ENCODE data around the gene SLC6A18.
"Not testable (repeated sequence)": the region's sequence is repeated elsewhere in the genome, so short reads cannot be mapped to it uniquely, and the experiment has no call there.

SLC6A18 gene

DNA sequence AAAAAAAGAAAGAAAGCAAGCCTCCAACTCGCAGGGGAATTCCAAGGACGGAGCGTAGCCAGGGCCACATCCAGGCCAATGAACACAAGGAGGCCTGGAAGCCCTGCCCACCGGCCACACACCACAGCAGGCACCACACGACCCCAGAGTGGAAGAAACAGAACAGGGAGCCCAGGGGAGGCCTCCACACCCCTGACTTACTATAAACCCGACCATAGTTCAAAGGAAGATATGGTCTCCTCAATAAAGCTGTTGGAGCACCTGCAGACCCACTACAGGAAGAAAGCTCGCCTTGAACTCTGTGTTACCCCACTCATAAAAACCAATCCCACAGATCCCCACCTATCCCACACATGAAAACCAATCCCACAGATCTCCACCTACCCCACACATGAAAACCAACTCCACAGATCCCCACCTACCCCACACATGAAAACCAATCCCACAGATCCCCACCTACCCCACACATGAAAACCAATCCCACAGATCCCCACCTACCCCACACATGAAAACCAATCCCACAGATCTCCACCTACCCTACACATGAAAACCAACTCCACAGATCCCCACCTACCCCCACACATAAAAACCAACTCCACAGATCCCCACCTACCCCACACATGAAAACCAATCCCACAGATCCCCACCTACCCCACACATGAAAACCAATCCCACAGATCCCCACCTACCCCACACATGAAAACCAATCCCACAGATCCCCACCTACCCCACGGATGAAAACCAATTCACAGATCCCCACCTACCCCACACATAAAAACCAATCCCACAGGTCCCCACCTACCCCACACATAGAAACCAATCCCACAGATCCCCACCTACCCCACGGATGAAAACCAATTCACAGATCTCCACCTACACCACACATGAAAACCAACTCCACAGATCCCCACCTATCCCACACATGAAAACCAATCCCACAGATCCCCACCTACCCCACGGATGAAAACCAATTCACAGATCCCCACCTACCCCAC lies 50.5 kb downstream of the SLC6A18 start:
- DNase-seq (ENCODE audit: low spot score), result not testable (repeated sequence)

DNA sequence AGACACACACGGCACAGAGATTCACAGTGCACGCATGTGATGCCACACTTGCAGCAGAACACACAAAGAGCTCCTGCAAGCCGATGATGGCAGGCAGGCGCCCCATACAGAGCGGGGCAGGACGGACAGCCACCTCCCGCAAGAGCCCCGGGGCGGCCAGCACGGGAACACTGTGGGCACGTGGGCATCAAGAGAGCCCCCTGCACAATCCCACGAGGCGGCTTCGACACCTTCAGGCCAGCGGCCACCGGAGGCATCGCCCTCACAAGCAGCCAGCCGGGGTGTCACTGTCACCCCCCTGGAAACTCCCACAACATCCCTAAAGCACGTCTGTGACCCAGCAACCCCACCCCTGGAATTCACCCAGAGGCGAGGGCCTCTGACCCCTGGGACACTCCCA lies 51.7 kb downstream of the SLC6A18 start:
- no peak for DNase-seq (ENCODE audit: low spot score)

DNA sequence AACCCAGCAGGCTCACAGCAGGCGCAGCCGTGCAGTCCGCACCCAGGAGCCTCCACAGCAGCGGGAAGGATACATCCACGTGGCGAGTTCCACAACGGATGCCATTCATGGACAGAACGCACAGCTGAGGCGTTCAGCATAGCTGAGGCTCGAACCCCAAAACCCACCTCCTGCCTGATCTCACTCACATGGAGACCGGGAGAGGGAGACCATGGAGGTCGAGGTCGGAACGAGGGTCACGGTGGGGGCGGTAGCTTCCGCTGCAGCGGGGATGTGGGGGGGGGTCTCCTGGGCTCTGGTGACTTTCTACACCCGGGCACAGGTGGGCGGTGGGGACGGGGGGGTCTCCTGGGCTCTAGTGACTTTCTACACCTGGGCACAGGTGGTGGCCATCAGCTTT lies 52.1 kb downstream of the SLC6A18 start:
- DNase-seq (ENCODE audit: low spot score), result no peak

DNA sequence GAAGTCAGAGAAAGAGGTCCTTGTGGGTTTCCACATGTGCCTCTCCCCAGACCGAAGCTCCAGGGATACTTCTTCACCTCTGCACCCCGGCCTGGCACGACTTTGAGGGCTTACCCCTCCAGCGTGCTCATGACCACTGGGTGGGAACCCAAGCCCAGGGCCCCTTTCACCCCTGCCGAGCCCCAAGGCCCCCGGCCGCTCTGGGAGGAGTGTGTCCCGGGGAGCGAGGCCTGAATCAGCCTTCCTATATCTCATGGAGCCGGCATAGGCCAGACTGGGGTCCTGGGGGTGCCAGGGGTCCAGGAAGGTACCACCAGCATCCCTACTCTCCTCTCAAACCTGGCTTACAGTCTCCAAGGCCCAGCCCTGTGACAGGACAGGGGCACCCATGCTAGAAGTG lies 52.6 kb downstream of the SLC6A18 start:
- DNase-seq (ENCODE audit: low spot score), result no peak

DNA sequence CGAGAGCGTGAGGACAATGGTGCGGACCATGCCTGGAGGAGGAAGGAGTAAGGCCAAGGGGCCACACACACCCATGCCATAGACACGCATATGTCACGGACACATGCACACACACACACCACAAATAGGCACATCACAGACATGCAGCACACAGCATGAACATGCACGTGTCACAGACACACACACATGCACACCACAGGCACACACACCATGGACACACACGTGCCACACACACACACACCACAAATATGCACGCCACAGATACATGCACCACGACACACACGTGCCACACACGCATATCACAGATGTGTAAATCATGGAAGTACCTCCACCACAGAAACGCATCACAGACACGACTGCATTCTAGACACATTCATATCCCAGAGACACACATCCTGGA lies 53.0 kb downstream of the SLC6A18 start:
- no peak for DNase-seq (ENCODE audit: low spot score)

DNA sequence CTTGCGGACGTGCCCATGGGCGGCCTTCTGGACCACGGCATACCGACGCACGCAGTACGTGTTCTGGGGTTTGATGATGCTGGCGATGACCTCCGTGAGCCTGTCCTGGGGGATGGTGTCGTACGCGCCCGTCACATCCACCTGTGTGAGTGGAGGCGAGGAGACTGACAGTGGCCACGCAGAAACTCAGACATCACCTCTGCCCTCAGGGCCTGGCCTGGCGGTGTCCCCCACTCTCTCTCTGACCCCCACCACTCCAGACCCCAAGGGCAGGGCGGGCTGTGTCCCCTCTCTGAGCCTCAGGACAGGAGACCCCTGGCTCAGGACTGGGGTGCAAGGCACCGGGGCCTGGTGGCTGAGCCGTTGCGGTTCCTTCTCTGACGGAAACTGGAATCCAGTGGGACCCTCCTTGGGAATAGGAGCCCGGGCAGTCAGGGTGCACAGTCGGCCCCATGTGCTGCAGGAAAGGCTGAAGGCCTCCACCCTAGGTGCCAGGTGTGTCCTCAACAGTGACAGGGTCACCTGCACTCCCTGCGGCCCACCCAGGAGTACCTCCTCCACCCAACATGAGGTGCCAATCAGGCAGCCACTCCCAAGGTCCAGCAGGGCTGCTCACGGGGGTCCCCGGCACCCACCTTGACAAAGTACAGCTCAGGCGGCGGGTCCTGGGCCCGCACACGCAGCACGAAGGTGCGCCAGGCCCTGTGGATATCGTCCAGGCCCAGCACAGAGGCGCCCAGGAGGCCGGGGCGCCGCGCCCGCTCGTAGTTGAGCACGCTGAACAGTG lies 53.7 kb downstream of the SLC6A18 start:
- no peak for DNase-seq (ENCODE audit: low spot score)

DNA sequence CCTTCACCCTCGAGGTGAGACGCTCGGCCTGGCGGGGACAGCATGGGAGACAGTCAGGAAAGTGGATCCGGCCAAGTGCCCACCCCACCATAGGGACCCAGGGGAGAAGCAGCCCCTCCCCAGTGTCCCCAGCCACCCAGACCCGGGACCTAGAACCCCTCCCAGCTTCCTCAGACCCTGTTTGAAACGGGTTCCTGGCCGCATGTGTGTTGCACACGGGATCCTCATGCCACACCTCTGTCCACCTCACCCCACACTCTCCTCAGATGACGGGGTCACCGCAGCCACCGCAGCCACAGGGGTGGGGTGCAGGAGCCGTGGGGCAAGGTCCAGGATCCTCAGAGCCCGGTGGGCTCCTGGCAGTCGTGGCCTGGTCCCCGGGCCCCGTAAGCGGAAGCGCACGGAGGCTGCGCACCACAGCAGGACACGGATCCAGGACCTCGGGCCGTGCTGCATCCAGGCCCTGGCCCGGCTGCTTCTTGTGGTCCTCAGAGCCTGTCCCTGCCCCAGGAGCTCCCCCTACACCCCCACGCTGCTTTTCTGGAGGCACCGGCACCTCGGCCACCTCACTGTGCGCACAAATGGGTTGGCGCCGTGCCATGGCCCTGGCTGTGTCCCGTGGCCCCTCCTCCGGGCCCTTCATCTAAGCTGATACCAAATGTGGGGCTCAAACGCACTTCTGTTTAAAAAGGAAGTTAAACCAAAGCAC lies 54.4 kb downstream of the SLC6A18 start:
- no peak for DNase-seq (ENCODE audit: low spot score)

DNA sequence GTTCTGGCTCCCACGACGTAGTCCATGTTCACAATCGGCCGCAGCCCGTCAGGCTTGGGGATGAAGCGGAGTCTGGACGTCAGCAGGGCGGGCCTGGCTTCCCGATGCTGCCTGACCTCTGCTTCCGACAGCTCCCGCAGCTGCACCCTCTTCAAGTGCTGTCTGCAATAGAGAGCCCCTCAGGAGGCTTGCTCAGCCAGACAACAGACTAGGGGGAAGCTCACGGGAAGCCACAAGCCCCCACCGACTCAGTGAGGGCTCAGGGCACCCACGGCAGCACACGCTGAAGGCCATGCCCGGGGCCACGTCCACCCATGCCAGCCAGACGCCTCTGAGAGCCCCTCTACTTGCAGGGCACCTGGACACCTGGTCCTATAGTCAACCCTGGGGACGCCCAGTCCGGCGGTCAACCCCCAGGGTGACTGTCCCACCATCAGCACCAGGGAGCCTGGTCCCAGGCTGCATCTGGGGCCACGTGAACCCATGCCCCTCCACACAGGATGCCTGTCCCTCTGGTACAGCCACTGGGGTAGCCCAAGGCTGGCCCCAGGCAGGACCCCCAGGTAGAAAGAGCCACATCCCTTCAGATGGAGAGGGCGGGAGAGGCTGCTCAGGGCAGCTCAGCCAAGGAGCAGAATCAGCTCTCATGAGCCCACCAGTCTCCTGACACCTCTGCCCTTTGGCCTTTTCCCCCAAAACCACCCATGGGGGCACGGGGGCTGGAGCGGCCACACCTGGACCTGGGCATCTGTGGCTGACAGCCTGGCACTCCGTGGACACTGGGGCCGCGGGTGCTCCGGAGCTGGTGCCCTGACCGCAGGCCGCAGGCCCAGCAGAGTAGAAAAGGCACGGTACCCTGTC lies 55.2 kb downstream of the SLC6A18 start:
- DNase-seq (ENCODE audit: low spot score), result no peak

DNA sequence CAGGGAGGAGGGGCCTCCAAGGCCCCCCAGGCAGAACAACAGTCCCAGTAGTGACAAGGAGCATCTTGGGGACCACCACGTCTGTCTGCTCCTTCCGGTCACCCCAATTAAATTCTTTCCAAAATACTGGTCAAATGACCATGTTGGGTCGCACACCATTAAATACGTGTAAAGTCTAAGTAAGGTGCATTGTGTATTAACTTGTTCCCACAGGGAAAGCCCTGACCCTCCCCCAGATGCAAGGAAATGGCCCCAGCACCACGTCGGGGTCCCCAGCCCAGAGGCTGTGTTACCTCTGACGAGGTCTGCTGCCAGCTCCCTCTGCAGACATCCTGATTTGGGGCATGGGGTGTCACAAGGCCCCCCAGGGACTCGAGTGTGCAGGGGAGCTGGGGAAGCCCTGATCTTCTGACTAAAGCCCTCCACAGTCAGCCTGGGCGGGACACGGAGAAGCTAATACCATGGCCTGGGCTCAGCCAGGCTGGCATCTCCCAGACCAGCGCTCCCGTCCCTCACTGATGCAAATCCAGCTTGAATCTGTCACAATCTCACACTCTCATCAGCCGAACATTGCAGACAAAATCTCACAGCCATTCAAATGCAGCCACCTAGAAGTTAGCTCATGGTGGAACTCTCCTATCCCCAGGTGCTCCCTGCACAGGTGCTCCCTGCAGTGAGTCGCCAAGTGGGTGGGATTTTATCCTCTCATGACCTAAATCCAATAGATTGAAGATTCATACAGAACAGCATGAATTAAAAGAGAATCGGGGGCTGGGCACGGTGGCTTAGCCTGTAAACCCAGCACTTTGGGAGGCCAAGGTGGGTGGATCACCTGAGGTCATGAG lies 56.1 kb downstream of the SLC6A18 start:
- no peak for DNase-seq (ENCODE audit: low spot score)

DNA sequence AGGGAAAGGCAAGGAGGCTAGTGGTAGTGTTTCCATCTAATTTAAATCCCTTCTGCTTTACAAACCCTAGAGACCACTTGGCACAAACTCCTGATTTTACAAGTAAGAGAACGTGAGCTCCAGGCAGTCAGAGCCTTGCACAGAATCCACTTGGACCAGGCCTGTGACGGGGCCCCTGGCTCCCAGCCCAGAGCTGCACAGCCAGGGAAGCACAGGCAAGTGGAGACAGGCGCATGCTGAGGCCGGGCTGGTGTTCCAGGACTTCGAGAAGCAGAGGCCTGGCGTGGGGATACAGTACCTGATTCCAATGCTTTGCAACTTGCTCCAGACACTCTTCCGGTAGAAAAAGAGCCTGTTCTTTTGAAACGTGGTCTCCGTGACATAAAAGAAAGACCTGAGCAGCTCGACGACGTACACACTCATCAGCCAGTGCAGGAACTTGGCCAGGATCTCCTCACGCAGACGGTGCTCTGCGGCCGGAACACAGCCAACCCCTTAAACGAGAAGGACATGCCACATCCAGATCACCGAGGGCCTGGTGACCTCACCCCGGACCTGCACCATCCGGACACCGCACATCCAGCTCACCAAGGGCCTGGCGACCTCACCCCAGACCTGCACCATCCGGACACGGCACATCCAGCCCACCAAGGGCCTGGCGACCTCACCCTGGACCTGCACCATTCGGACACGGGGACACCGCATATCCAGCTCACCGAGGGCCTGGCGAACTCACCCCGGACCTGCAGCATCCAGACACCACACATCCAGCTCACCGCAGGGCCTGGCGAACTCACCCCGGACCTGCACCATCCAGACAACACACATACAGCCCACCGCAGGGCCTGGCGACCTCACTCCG lies 57.2 kb downstream of the SLC6A18 start:
- DNase-seq (ENCODE audit: low spot score), result no peak

DNA sequence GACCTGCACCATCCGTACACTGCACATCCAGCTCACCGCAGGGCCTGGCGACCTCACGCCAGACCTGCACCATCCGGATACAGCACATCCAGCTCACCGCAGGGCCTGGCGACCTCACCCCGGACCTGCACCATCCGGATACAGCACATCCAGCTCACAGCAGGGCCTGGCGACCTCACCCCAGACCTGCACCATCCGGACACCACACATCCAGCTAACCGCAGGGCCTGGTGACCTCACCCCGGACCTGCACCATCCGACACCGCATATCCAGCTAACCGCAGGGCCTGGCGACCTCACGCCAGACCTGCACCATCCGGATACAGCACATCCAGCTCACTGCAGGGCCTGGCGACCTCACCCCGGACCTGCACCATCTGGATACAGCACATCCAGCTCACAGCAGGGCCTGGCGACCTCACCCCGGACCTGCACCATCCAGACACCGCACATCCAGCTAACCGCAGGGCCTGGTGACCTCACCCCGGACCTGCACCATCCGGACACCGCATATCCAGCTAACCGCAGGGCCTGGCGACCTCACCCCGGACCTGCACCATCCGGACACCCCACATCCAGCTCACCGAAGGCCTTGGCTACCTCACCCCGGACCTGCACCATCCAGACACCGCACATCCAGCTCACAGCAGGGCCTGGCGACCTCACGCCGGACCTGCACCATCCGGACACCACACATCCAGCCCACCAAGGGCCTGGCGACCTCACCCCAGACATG lies 58.0 kb downstream of the SLC6A18 start:
- DNase-seq (ENCODE audit: low spot score), result not testable (repeated sequence)

DNA sequence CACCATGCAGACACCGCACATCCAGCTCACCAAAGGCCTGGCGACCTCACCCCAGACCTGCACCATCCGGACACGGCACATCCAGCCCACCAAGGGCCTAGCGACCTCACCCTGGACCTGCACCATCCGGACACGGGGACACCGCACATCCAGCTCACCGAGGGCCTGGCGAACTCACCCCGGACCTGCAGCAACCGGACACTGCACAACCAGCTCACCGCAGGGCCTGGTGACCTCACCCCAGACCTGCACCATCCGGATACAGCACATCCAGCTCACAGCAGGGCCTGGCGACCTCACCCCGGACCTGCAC lies 58.5 kb downstream of the SLC6A18 start:
- not testable (repeated sequence) for DNase-seq (ENCODE audit: low spot score)

DNA sequence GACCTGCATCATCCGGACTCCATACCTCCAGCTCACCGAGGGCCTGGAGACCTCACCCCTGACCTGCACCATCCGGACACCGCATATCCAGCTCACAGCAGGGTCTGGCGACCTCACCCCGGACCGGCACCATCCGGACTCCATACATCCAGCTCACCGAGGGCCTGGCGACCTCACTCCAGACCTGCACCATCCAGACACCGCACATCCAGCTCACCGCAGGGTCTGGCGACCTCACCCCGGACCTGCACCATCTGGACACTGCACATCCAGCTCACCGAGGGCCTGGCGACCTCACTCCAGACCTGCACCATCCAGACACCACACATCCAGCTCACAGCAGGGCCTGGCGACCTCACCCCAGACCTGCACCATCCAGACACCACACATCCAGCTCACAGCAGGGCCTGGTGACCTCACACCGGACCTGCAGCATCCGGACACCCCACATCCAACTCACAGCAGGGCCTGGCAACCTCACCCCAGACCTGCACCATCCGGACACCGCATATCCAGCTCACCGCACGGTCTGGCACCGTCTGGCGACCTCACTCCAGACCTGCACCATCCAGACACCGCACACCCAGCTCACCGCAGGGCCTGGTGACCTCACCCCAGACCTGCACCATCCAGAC lies 59.3 kb downstream of the SLC6A18 start:
- DNase-seq (ENCODE audit: low spot score), result not testable (repeated sequence)

DNA sequence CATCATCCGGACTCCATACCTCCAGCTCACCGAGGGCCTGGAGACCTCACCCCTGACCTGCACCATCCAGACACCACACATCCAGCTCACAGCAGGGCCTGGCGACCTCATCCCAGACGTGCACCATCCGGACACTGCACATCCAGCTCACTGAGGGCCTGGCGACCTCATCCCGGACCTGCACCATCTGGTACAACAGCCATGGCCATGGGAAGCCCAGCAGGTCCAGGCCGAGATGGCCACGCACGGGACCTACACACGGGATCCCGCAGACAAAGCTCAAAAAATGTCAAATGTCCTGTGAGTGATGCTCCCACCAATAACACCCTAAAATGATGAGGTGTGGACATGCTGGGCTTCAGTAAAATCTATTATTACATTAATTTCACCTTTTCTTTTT lies 60.0 kb downstream of the SLC6A18 start:
- no peak for DNase-seq (ENCODE audit: low spot score)

DNA sequence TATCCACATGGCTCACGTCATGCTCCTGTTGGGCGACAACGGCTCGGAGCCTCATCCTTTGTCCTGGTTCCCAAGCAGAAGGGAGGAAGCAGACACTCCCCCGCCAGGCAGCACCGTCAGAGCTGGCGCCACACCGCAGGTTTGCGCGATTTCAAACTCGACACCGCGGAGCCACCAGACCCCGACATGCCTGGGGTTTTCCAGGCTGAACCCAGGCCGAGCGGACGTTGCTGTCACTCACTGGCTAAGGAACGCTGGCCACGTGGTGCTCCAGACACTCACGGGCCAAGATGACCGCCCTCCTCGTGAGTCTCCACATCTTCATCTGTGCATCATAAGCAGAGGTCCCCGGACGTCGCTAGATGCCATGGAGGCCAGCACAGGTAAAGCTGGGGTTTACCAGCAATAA lies 60.7 kb downstream of the SLC6A18 start:
- no peak for DNase-seq (ENCODE audit: low spot score)

DNA sequence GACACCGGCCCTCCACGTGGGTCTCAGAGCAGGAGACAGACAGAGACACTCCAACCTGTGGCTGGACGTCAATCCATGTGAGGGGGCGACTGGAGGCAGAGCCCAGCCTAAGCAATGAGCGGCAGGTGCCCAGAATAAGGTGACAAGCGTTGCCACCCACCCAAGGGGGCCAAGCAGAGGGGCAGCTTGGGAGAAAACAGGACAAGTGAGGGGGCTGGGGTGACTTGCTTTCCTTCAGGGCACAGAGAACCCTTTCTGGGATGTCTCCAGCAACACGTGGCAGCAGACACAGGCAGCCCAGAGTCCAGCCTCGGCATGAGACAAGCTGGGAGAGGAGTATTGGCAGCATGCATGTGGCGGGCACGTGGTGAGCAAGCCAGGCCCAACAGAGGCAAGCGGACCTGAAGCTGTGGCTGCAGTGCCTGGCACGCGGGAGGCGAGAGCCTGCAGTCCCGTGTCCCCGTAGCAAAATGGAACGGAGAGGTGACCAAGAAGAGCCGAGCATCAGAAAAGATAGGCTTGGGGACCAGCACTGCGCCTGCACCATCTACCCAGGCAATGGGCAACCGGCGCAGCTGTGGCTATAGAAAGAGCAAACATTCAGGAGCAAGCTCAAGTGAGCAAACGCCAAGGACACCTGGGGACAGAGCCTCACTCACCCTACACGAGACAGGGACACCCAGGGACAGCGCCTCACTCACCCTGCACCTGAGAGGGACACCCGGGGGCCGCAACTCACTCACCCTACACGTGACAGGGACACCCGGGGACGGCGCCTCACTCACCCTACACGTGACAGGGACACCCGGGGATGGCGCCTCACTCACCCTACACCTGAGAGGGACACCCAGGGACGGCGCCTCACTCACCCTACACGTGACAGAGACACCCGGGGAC lies 63.5 kb downstream of the SLC6A18 start:
- DNase-seq (ENCODE audit: low spot score), result no peak

DNA sequence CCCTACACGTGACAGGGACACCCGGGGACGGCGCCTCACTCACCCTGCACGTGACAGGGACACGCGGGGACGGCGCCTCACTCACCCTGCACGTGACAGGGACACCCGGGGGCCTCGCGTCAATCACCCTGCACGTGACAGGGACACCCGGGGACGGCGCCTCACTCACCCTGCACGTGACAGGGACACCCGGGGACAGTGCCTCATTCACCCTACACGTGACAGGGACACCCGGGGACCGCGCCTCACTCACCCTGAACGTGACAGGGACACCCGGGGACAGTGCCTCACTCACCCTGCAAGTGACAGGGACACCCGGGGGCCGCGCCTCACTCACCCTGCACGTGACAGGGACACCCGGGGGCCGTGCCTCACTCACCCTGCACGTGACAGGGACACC lies 64.4 kb downstream of the SLC6A18 start:
- DNase-seq (ENCODE audit: low spot score), result not testable (repeated sequence)
